Measurements from ENCODE around the gene LUZP2.
"Not testable (repeated sequence)": the region's sequence is repeated elsewhere in the genome, so short reads cannot be mapped to it uniquely, and the experiment has no call there.

The LUZP2 gene

DNA sequence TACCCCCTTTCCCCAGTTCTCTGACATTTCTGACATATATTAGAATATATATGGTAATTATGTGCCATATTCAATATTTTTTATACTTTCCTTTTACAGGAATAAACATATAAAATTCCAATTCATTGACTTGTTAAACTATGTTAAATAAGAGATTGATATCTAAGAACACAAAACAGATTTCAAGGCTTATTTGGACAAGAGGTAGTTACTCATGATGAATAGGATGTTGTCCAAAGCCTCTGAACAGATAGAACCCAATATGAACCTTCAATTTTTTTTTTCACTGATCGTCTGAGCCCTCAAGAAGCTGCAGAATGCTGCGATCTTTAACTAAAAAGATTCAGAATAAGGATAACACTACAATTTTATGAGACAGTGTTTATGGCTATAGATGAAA lies 340.3 kb downstream of the LUZP2 start:
- DNase-seq = no peak

DNA sequence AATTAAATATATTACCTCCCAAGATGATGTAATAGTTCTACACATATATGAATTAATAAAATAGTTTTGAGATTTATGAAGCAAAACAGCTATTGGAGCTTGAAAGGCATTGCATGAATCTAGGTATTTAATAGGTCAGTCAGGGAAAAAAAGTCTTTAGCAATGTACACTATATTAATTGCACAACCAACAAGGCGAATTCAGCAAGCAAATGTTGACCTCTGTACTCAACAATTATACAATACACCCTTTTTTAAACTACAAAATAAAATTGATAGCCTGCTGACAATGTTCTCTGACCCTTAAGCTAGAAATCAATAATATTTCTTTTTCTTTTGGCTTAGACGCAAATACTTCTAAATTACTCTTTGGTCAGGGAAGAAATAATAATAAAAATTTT lies 345.5 kb downstream of the LUZP2 start:
- DNase-seq = no peak

DNA sequence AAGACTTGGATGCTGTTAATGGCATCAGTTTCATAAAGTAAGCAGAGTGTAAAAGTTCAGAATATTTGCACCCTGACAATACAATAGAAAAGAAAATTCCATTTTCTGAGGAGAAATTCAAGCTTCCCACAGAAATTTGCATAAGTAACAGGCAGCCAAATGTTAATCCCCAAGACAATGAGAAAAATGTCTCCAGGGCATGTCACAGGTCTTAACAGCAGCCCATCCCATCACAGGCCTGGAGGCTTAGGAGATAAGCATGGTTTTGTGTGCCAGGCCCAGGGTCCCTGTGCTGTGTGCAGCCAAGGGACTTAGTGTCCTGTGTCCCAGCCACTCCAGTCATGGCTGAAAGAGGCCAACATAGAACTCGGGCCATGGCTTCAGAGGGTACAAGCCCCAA lies 347.6 kb downstream of the LUZP2 start:
- DNase-seq = no peak

GRCh38 chr11:24848857-24849256 lies 352.0 kb downstream of the LUZP2 start:
- no peak for DNase-seq

DNA sequence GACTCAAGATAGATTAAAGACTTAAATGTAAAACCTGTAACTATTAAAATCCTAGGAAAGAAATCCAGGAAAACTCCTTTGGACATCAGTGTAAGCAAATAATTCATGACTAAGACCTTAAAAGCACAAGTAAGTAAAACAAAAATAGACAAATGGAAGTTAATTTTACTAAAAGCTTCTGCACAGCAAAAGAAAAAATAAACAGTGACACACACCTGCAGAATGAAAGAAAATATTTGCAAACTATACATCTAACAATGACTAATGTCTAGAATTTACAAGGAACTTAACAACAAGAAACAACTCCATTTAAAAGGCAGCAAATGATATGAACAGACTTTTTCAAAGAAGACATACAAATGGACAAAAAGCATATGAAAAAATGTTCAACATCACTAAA lies 359.1 kb downstream of the LUZP2 start:
- no peak for DNase-seq

GRCh38 chr11:24859801-24860300 lies 363.0 kb downstream of the LUZP2 start:
- DNase-seq = no peak

GRCh38 chr11:24861440-24861839 lies 364.6 kb downstream of the LUZP2 start:
- DNase-seq = no peak

- no peak for DNase-seq
Measured at GRCh38 chr11:24866743-24867142, 369.9 kb downstream of the LUZP2 start.

GRCh38 chr11:24870048-24870447 lies 373.2 kb downstream of the LUZP2 start:
- DNase-seq = no peak

GRCh38 chr11:24872186-24872585 lies 375.3 kb downstream of the LUZP2 start:
- DNase-seq = no peak

DNA sequence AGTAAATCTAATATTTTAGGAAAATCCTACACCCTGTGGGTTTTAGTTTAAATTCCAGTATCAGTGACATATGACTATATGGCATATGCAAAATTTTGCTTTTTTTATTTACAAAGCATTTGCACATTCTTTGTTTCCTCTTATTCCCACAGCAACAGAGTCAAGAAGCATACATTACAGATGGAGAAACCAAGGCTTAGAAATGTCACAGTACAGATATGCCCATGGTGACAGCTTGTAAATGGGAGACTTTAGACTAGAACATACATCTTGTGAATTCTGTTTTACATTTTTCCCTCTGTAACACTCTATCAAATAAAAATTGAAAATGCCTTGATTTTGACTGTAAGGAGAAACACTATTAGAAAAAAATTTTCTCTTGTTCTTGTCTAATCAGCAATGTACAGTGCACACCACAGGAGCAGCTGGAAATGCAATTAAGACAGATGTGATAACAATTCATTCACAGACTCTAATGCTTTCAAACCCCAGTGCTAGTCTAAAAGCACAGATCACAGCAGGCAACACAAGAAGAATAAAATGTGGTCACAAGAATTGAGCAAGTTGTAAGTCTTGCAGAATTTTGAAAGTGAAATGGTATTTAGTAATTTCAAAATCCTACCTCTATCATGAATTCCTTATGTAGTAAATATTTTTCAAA lies 375.9 kb downstream of the LUZP2 start:
- no peak for DNase-seq

GRCh38 chr11:24880962-24881361 lies 384.1 kb downstream of the LUZP2 start:
- DNase-seq = no peak

DNA sequence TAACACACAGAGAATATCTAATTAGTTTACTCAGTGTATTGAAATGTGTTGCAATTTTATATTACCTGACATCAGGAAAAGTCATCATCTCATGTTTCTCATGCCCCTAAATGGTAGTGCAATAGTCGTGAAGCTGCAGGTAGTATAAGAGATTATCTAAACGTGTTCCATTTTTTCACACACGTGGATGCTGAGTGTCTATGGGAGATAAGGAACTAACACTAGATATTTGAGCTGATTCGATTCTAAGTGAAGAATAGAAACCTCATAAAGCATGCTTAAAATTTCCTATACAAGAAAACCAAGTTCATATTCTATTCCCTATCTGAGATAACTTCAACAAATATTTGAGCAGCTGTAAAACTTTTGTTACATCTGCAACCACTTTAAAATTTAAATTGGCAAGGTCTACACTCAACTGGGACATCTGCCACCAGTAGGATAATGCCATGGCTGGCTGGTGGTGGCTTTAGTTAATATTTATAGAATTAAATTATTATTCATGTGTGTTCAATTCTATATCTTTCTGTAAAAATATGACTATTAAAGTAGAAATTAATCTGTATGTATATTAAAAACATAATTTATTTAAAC lies 388.8 kb downstream of the LUZP2 start:
- DNase-seq = no peak

- no peak for DNase-seq
Measured at GRCh38 chr11:24886880-24887619, 390.2 kb downstream of the LUZP2 start.

DNA sequence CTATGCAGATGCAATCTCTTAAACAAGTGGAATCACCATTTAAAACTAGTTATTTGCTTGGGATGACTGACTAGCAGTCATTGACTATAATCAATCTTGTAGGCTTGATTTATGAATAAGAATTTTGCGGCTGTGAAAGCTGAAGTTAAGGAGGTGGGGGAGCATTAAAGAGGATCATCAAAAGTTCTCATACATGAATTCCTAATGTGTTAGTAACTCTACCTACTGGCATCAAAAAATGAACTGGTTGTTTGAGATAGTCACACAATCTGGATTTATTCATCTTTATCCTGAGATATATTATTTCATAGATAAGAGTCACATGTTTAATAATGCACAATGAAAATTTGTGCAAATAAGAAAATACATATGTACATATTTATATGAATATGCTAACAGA lies 393.6 kb downstream of the LUZP2 start:
- DNase-seq = no peak

DNA sequence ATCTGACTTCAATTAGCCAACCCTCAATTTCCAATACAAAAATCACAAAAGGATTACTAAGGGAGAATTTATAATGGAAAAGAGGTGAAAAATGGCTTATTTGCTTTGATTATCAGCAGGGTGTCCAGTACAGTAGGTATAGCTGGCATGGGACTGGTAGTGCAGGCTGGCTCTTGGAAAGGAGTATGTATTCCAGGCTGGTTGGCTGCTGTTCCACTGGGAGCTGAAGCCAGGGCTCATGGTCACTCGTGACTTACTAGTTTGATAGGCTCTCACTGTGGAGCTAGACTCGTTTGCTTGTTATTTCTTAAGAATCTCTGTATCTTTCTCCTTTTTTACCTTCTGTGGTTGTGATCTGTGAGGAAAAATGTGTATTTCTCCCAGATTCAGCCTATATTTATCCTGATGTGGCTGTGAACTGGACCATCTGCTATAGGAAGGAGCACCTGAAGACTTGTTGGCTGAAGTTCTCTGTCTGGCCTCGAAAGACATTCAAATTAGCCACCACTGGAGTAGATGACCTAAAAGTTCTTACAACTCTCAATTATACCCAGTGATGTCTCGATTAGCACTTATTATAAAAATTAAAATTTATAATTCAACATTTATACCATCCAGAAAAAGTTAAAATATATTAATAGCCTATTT lies 395.1 kb downstream of the LUZP2 start:
- not testable (repeated sequence) for DNase-seq

- no peak for DNase-seq
Measured at GRCh38 chr11:24896118-24896835, 399.4 kb downstream of the LUZP2 start.

GRCh38 chr11:24900514-24900913 lies 403.7 kb downstream of the LUZP2 start:
- DNase-seq = no peak

- no peak for DNase-seq
Measured at GRCh38 chr11:24900960-24901549, 404.2 kb downstream of the LUZP2 start.

- no peak for DNase-seq
Measured at GRCh38 chr11:24903555-24903954, 406.7 kb downstream of the LUZP2 start.

DNA sequence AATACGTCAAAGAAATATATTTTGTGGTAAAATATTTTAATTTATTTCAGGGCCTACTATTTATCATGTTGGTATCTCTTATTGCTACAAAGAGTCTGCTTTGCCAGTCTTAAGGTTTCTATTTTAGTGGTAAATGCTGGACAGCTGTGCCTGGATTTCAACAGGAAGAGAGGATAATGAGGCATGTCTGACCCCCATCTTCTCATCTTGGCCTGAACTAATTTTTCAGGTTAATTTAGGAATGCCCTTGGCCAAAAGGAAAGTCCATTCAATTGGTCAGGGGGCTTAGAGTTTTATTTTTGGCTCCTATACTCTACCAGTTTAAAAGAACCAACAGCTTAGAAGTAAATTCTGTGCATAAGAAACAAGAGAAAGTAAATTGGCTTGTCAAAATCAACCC lies 428.2 kb downstream of the LUZP2 start:
- no peak for DNase-seq

All from cerebellar nuclear complex (tissue), 1 donor.